Activated CD4-positive, alpha-beta T cell treated with anti-CD3 and anti-CD28 coated beads for 36 hours (primary cell): ENCODE results near the gene CLEC16A. TPM values are rescaled to one million over a fixed set of nuclear protein-coding genes. Genes with fewer than 3 reads are reported as not detected.

Source experiments
- ATAC-seq: fragments of 200-7000 bp; cut with Tn5 transposase; one replicate; pipeline ENCODE4 v1.10.0; 2021; ENCODE audit warnings: mild to moderate bottlenecking, moderate library complexity
- CTCF ChIA-PET: fragments of 350-600 bp; sonication (Branson Sonifier 250); formaldehyde crosslinking; loops from one replicate; lab custom pipeline; 2021; ENCODE audit warnings: antibody characterized with exemption; lab: Charles Lee
- POLR2A ChIA-PET: fragments of 350-600 bp; sonication (Branson Sonifier 250); formaldehyde crosslinking; loops from one replicate; lab custom pipeline; 2021; ENCODE audit warnings: antibody characterized with exemption, inconsistent platforms; lab: Charles Lee
- DNase-seq: peaks from one replicate; pipeline ENCODE4 v3.0.0-alpha.2; 2020
- H3K27ac Mint-ChIP-seq: one replicate; pipeline ENCODE4 v1.8.0; 2021; ENCODE audit warnings: mixed read lengths
- H3K27me3 Mint-ChIP-seq: one replicate; pipeline ENCODE4 v1.8.0; 2021; ENCODE audit warnings: mixed read lengths
- H3K36me3 Mint-ChIP-seq: one replicate; pipeline ENCODE4 v1.8.0; 2021; ENCODE audit warnings: low read depth, mixed read lengths
- H3K4me1 Mint-ChIP-seq: one replicate; pipeline ENCODE4 v1.8.0; 2021; ENCODE audit warnings: mixed read lengths
- H3K4me3 Mint-ChIP-seq: one replicate; pipeline ENCODE4 v1.8.0; 2021; ENCODE audit warnings: mild to moderate bottlenecking, moderate library complexity, mixed read lengths
- H3K9me3 Mint-ChIP-seq: one replicate; pipeline ENCODE4 v1.8.0; 2021; ENCODE audit warnings: low read depth, mixed read lengths
- intact Hi-C, 2 experiments: fragments of 100-400 bp; cut with DNase I in 1 of 2; cut with micrococcal nuclease in 1 of 2; formaldehyde crosslinking; loops; one replicate each; pipeline versions ENCODE4 v1.14.2 to v1.15.1; 2022 to 2024; cut with DNase I, micrococcal nuclease
- total RNA-seq, 2 experiments: library from RNA; stranded (reverse); gene quantifications; one replicate each; pipeline ENCODE4 v1.2.3, GENCODE V29; 2021

Gene CLEC16A
- total RNA-seq, 2 experiments from 2014 or later, result 23.5 to 25.4 TPM

DNA sequence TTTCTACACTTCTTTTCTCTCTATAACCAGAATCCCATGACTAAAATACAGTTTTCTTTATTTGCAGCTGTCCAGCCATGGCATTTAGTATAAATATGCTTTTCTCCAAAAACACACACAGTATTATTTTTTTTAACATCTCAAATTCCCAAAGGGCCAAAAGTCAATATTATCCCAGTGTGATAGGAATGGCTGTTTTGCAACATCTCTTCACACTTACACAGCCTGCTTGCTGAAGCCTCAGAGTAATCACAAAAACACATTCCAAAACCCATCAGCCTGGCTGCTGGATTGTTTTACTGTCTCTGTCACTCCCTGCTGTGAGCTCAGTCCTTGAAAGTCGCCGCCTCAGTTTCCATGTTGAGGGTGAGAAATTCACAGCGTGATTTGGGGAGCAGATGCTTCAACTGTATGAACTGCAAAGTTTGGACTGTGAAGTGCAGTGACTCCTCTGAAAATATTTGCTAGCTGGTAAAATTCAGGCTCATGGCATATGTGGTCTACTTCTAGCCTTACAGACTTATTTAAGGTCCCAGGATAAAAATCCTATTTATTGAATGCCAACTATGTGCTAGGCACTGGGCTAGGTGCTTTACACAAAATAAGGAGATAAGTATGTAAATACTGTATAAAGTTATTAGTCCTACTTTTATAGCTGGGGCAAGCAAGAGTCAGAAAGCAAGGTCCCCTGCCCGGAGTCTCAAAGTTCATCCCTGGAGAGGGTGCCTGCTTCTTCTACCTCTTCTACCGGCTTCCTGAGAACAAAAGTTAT, 195.1 kb downstream of the CLEC16A start:
- POLR2A ChIA-PET, result interaction anchor here (0.6 to 1.3 kb wide), 3 partner anchors 29 to 464 kb away, joined by 4 to 6 read pairs (median 4); no protein-coding TSS in a partner anchor
- no peaks in the 10 kb centered on the region for H3K9me3 Mint-ChIP-seq
- H3K36me3 Mint-ChIP-seq, result peaks cover 16% of the 10 kb centered on the region
- ATAC-seq (no peak), DNase-seq (no peak)
- no peaks in the 10 kb centered on the region for H3K27me3 Mint-ChIP-seq
- H3K4me3 Mint-ChIP-seq, result peak overlapping the region; percentile 14
- intact Hi-C loops, result loop anchor here in 1 of 2 experiments (2.0 kb wide), 1 partner anchor 25 kb away; no protein-coding TSS in a partner anchor
- CTCF ChIA-PET, result interaction anchor here (0.6 to 1.8 kb wide), 7 partner anchors 12 to 255 kb away, joined by 3 to 5 read pairs (median 3); no protein-coding TSS in a partner anchor
- peaks cover 48% of the 10 kb centered on the region for H3K4me1 Mint-ChIP-seq
- H3K27ac Mint-ChIP-seq, result peak overlapping the region; percentile 84

GRCh38 chr16:11140098-11140375, 195.7 kb downstream of the CLEC16A start:
- Mint-ChIP-seq H3K27ac (peak overlapping the region; percentile 84), H3K9me3 (no peaks in the 10 kb centered on the region), H3K4me3 (peak overlapping the region; percentile 14), H3K36me3 (peaks cover 16% of the 10 kb centered on the region), H3K27me3 (no peaks in the 10 kb centered on the region), H3K4me1 (peaks cover 48% of the 10 kb centered on the region)
- CTCF ChIA-PET, result interaction anchor here (0.7 to 1.8 kb wide), 4 partner anchors 12 to 216 kb away, joined by 3 to 5 read pairs (median 3); no protein-coding TSS in a partner anchor
- ATAC-seq (peak; percentile 81), DNase-seq (peak; percentile 68)
- POLR2A ChIA-PET, result interaction anchor here (1.3 kb wide), 1 partner anchor 85 kb away, joined by 6 read pairs; no protein-coding TSS in a partner anchor
- intact Hi-C loops, result loop anchor here in 1 of 2 experiments (2.0 kb wide), 1 partner anchor 25 kb away; no protein-coding TSS in a partner anchor

- DNase-seq, result no peak
- ChIA-PET CTCF (interaction anchor here (0.6 to 1.8 kb wide), 7 partner anchors 11 to 724 kb away, joined by 3 to 5 read pairs (median 4); no protein-coding TSS in a partner anchor), POLR2A (interaction anchor here (1.3 kb wide), 1 partner anchor 84 kb away, joined by 6 read pairs; no protein-coding TSS in a partner anchor)
- H3K27ac Mint-ChIP-seq, result peak overlapping the region; percentile 84
- H3K36me3 Mint-ChIP-seq, result peaks cover 16% of the 10 kb centered on the region
- intact Hi-C loops, result loop anchor here in 1 of 2 experiments (2.0 kb wide), 1 partner anchor 26 kb away; no protein-coding TSS in a partner anchor
- ATAC-seq, result no peak
- H3K9me3 Mint-ChIP-seq, result no peaks in the 10 kb centered on the region
- peaks cover 48% of the 10 kb centered on the region for H3K4me1 Mint-ChIP-seq
- H3K4me3 Mint-ChIP-seq, result peak overlapping the region; percentile 14
- H3K27me3 Mint-ChIP-seq, result no peaks in the 10 kb centered on the region
Observed at GRCh38 chr16:11140466-11140865, 196.1 kb downstream of the CLEC16A start.

GRCh38 chr16:11140867-11141266, 196.5 kb downstream of the CLEC16A start:
- Mint-ChIP-seq H3K36me3 (peaks cover 13% of the 10 kb centered on the region), H3K4me3 (no peak overlapping the region), H3K27ac (peak overlapping the region; percentile 84), H3K4me1 (peaks cover 48% of the 10 kb centered on the region), H3K9me3 (no peaks in the 10 kb centered on the region), H3K27me3 (no peaks in the 10 kb centered on the region)
- no peak for DNase-seq
- POLR2A ChIA-PET, result interaction anchor here (1.3 kb wide), 1 partner anchor 84 kb away, joined by 6 read pairs; no protein-coding TSS in a partner anchor
- no peak for ATAC-seq
- intact Hi-C loops, result loop anchor here in 1 of 2 experiments (2.0 kb wide), 1 partner anchor 26 kb away; no protein-coding TSS in a partner anchor
- CTCF ChIA-PET, result interaction anchor here (0.6 to 1.8 kb wide), 7 partner anchors 11 to 724 kb away, joined by 3 to 5 read pairs (median 4); no protein-coding TSS in a partner anchor

GRCh38 chr16:11141409-11142260, 197.3 kb downstream of the CLEC16A start:
- POLR2A ChIA-PET, result no interaction called here
- CTCF ChIA-PET, result interaction anchor here (0.6 to 1.8 kb wide), 4 partner anchors 19 to 77 kb away, joined by 3 to 5 read pairs (median 4); no protein-coding TSS in a partner anchor
- H3K27ac Mint-ChIP-seq, result peak overlapping the region; percentile 34
- peaks cover 41% of the 10 kb centered on the region for H3K4me1 Mint-ChIP-seq
- intact Hi-C loops, result loop anchor here in 1 of 2 experiments (2.0 kb wide), 1 partner anchor 27 kb away; no protein-coding TSS in a partner anchor
- peaks cover 6% of the 10 kb centered on the region for H3K36me3 Mint-ChIP-seq
- no peaks in the 10 kb centered on the region for H3K9me3 Mint-ChIP-seq
- H3K4me3 Mint-ChIP-seq, result no peak overlapping the region
- peak; percentile 11 for ATAC-seq
- no peak for DNase-seq
- no peaks in the 10 kb centered on the region for H3K27me3 Mint-ChIP-seq

- H3K9me3 Mint-ChIP-seq, result no peaks in the 10 kb centered on the region
- CTCF ChIA-PET, result interaction anchor here (0.6 to 0.9 kb wide), 2 partner anchors 30 to 76 kb away, joined by 4 read pairs; no protein-coding TSS in a partner anchor
Observed at GRCh38 chr16:11142261-11142630, 197.9 kb downstream of the CLEC16A start.

GRCh38 chr16:11142951-11143350, 198.6 kb downstream of the CLEC16A start:
- Mint-ChIP-seq H3K36me3 (peaks cover 3% of the 10 kb centered on the region), H3K27ac (no peak overlapping the region), H3K27me3 (no peaks in the 10 kb centered on the region), H3K4me1 (peaks cover 34% of the 10 kb centered on the region), H3K4me3 (no peak overlapping the region), H3K9me3 (no peaks in the 10 kb centered on the region)
- ATAC-seq (no peak), DNase-seq (no peak)
- CTCF ChIA-PET, result interaction anchor here (0.7 to 0.9 kb wide), 2 partner anchors 75 to 172 kb away, joined by 3 to 4 read pairs; no protein-coding TSS in a partner anchor
- POLR2A ChIA-PET, result interaction anchor here (1.1 kb wide), 1 partner anchor 25 kb away, joined by 3 read pairs; no protein-coding TSS in a partner anchor
- intact Hi-C loops, result no loop called here

More at GRCh38 chr16:11142261-11142630, 197.9 kb downstream of the CLEC16A start:
- Mint-ChIP-seq H3K4me1 (peaks cover 39% of the 10 kb centered on the region), H3K4me3 (no peak overlapping the region), H3K27ac (no peak overlapping the region), H3K27me3 (no peaks in the 10 kb centered on the region), H3K36me3 (peaks cover 4% of the 10 kb centered on the region)
- ATAC-seq, result no peak
- POLR2A ChIA-PET, result no interaction called here
- no peak for DNase-seq
- intact Hi-C loops, result no loop called here

GRCh38 chr16:11143372-11144035, 199.1 kb downstream of the CLEC16A start:
- Mint-ChIP-seq H3K36me3 (peaks cover 3% of the 10 kb centered on the region), H3K4me1 (peaks cover 29% of the 10 kb centered on the region), H3K4me3 (no peak overlapping the region), H3K9me3 (no peaks in the 10 kb centered on the region), H3K27ac (no peak overlapping the region), H3K27me3 (no peaks in the 10 kb centered on the region)
- DNase-seq (no peak), ATAC-seq (no peak)
- POLR2A ChIA-PET, result interaction anchor here (1.1 kb wide), 1 partner anchor 24 kb away, joined by 3 read pairs; no protein-coding TSS in a partner anchor
- intact Hi-C loops, result no loop called here
- CTCF ChIA-PET, result interaction anchor here (0.7 kb wide), 1 partner anchor 173 kb away, joined by 3 read pairs; no protein-coding TSS in a partner anchor

GRCh38 chr16:11144122-11144521, 199.8 kb downstream of the CLEC16A start:
- Mint-ChIP-seq H3K9me3 (no peaks in the 10 kb centered on the region), H3K36me3 (peaks cover 3% of the 10 kb centered on the region), H3K27me3 (no peaks in the 10 kb centered on the region), H3K4me3 (no peak overlapping the region), H3K27ac (no peak overlapping the region), H3K4me1 (peaks cover 22% of the 10 kb centered on the region)
- intact Hi-C loops, result no loop called here
- ChIA-PET POLR2A (interaction anchor here (1.1 kb wide), 1 partner anchor 24 kb away, joined by 3 read pairs; no protein-coding TSS in a partner anchor), CTCF (interaction anchor here (0.8 kb wide), 1 partner anchor 440 kb away, joined by 3 read pairs; no protein-coding TSS in a partner anchor)
- DNase-seq (no peak), ATAC-seq (no peak)

DNA sequence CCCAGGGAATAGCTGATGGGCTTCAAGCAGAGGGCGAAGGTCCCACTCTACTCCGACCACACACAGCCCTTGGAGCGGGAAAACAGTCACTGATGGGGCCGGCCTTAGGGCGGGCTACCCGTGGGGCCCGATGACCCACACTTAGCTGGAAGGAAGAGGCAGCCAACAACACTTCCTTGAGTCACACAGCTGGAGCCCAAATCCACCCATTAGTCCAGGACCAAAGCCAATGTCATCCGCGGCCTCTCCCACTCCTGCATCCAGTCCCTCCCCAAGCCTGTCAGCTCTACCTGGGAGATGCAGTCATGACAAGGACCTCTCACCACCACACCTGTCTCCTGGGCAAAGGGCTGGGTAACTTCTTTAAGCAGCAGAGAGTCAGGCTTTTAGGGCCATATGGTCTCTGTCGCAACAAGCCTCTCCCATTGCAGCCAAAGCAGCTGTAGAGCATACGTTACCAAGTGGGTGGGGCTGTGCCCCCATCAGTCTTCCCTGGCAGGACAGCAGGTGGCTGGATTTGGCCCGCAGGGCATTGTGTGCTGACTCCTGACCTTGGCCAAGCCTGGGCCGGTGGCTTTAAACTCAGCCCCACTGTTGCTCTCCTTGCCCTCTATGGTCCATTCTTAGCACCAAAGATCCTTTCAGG, 200.9 kb downstream of the CLEC16A start:
- H3K27ac Mint-ChIP-seq, result no peak overlapping the region
- H3K36me3 Mint-ChIP-seq, result peaks cover 8% of the 10 kb centered on the region
- CTCF ChIA-PET, result interaction anchor here (0.6 kb wide), 2 partner anchors 16 to 251 kb away, joined by 3 read pairs; no protein-coding TSS in a partner anchor
- H3K27me3 Mint-ChIP-seq, result no peaks in the 10 kb centered on the region
- intact Hi-C loops, result no loop called here
- POLR2A ChIA-PET, result no interaction called here
- H3K9me3 Mint-ChIP-seq, result no peaks in the 10 kb centered on the region
- no peak overlapping the region for H3K4me3 Mint-ChIP-seq
- no peak for DNase-seq
- peaks cover 11% of the 10 kb centered on the region for H3K4me1 Mint-ChIP-seq
- ATAC-seq, result no peak
